Nephron progenitor cell (in vitro differentiated cells): ENCODE data around the gene MYO18A.

Source experiments
- DNase-seq: peaks from one replicate; pipeline ENCODE4 v3.0.0; 2021
- H3K27ac Mint-ChIP-seq: 2 replicates; pipeline ENCODE4 v1.8.0; 2021; ENCODE audit warnings: mild to moderate bottlenecking, moderate library complexity, mixed read lengths
- H3K27me3 Mint-ChIP-seq: 2 replicates; pipeline ENCODE4 v1.8.0; 2021; ENCODE audit warnings: mild to moderate bottlenecking, low read depth, mixed read lengths; ENCODE audit not compliant: poor library complexity
- H3K36me3 Mint-ChIP-seq: 2 replicates; pipeline ENCODE4 v1.8.0; 2021; ENCODE audit warnings: low read depth, mixed read lengths
- H3K4me1 Mint-ChIP-seq: 2 replicates; pipeline ENCODE4 v1.8.0; 2021; ENCODE audit warnings: mixed read lengths
- H3K4me3 Mint-ChIP-seq: 2 replicates; pipeline ENCODE4 v1.8.0; 2021; ENCODE audit warnings: mild to moderate bottlenecking, moderate library complexity, mixed read lengths
- H3K9me3 Mint-ChIP-seq: 2 replicates; pipeline ENCODE4 v1.8.0; 2021; ENCODE audit warnings: mild to moderate bottlenecking, moderate library complexity, mixed read lengths
- CTCF ChIP-seq: fragments of 200-600 bp; sonication (generic); IDR thresholded peaks from 2 replicates; pipeline ENCODE4 v1.5.0; 2021; ENCODE audit warnings: antibody characterized with exemption

The MYO18A gene

GRCh38 chr17:29041091-29041490 is 139.1 kb downstream of the MYO18A start:
- DNase-seq, result no peak
- Mint-ChIP-seq H3K27ac (no peak overlapping the region), H3K27me3 (peaks cover 24% of the 10 kb centered on the region), H3K9me3 (peaks cover under 1% of the 10 kb centered on the region), H3K36me3 (no peaks in the 10 kb centered on the region), H3K4me1 (peaks cover 25% of the 10 kb centered on the region), H3K4me3 (no peak overlapping the region)
- TF ChIP-seq CTCF, result no peak

- no peak for TF ChIP-seq CTCF
These were observed 140.2 kb downstream of the MYO18A start for GRCh38 chr17:29039764-29040598.

GRCh38 chr17:29038085-29038795 is 142.0 kb downstream of the MYO18A start:
- Mint-ChIP-seq H3K4me3 (no peak overlapping the region), H3K36me3 (peaks cover 4% of the 10 kb centered on the region), H3K27me3 (peaks cover 26% of the 10 kb centered on the region), H3K27ac (no peak overlapping the region), H3K4me1 (peaks cover 15% of the 10 kb centered on the region), H3K9me3 (peaks cover 29% of the 10 kb centered on the region)
- DNase-seq, result no peak
- TF ChIP-seq CTCF, result no peak

More at GRCh38 chr17:29039764-29040598, 140.2 kb downstream of the MYO18A start:
- DNase-seq, result no peak
- peaks cover 20% of the 10 kb centered on the region for H3K4me1 Mint-ChIP-seq
- H3K9me3 Mint-ChIP-seq, result peaks cover 11% of the 10 kb centered on the region
- peaks cover 4% of the 10 kb centered on the region for H3K36me3 Mint-ChIP-seq
- no peak overlapping the region for H3K27ac Mint-ChIP-seq
- peaks cover 19% of the 10 kb centered on the region for H3K27me3 Mint-ChIP-seq
- no peak overlapping the region for H3K4me3 Mint-ChIP-seq

GRCh38 chr17:29037739-29038084 is 142.5 kb downstream of the MYO18A start:
- Mint-ChIP-seq H3K4me1 (peaks cover 13% of the 10 kb centered on the region), H3K27me3 (peaks cover 26% of the 10 kb centered on the region), H3K36me3 (peaks cover 4% of the 10 kb centered on the region), H3K4me3 (no peak overlapping the region), H3K27ac (no peak overlapping the region), H3K9me3 (peaks cover 34% of the 10 kb centered on the region)
- no peak for DNase-seq
- no peak for TF ChIP-seq CTCF

GRCh38 chr17:29036584-29036983 is 143.6 kb downstream of the MYO18A start:
- Mint-ChIP-seq H3K27ac (no peak overlapping the region), H3K27me3 (peaks cover 32% of the 10 kb centered on the region)
- no peak for DNase-seq

More at GRCh38 chr17:29036584-29036983, 143.6 kb downstream of the MYO18A start:
- H3K9me3 Mint-ChIP-seq, result peaks cover 43% of the 10 kb centered on the region
- no peak for TF ChIP-seq CTCF
- peaks cover 16% of the 10 kb centered on the region for H3K4me1 Mint-ChIP-seq
- peaks cover 4% of the 10 kb centered on the region for H3K36me3 Mint-ChIP-seq
- H3K4me3 Mint-ChIP-seq, result no peak overlapping the region
